Neural progenitor cell (in vitro differentiated cells): ENCODE results near the gene PCTP.

Source experiments
- EZH2 ChIP-seq: fragments of 200-600 bp; sonication (generic); IDR thresholded peaks from 2 replicates; pipeline ENCODE4 v1.6.1; 2017; ENCODE audit warnings: antibody characterized with exemption, mild to moderate bottlenecking, moderate library complexity
- TF ChIP-seq, protein P1 (sequence below): fragments of 200-600 bp; sonication (generic); IDR thresholded peaks from 2 replicates; pipeline ENCODE4 v1.5.1; 2017; ENCODE audit warnings: antibody characterized with exemption, mild to moderate bottlenecking

DNA sequence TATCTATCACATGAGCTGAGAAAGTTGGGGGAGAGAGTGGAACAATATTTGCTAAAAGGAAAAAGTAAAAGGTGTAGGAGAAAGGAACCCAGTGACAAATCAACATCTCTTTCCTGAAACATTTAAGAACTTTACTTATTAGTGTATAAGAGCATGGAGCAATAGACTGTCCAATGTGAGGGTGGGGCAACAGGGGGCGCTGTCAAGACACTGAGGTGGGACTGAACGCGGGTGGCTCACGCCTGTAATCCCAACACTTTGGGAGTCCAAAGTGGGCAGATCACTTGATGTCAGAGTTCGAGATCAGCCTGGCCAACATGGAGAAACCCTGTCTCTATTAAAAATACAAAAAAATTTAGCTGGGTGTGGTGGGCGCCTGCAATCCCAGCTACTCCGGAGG lies 21.2 kb downstream of the PCTP start:
- TF ChIP-seq, protein P1, sequence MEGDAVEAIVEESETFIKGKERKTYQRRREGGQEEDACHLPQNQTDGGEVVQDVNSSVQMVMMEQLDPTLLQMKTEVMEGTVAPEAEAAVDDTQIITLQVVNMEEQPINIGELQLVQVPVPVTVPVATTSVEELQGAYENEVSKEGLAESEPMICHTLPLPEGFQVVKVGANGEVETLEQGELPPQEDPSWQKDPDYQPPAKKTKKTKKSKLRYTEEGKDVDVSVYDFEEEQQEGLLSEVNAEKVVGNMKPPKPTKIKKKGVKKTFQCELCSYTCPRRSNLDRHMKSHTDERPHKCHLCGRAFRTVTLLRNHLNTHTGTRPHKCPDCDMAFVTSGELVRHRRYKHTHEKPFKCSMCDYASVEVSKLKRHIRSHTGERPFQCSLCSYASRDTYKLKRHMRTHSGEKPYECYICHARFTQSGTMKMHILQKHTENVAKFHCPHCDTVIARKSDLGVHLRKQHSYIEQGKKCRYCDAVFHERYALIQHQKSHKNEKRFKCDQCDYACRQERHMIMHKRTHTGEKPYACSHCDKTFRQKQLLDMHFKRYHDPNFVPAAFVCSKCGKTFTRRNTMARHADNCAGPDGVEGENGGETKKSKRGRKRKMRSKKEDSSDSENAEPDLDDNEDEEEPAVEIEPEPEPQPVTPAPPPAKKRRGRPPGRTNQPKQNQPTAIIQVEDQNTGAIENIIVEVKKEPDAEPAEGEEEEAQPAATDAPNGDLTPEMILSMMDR = peak; percentile 15
- TF ChIP-seq EZH2 = no peak
